ENCODE measurements around the gene EFNA5.
A peak's percentile ranks its signal among the peaks of the same experiment; 100 is the strongest.
"Not testable (repeated sequence)": the region's sequence is repeated elsewhere in the genome, so short reads cannot be mapped to it uniquely, and the experiment has no call there.

Gene EFNA5

DNA sequence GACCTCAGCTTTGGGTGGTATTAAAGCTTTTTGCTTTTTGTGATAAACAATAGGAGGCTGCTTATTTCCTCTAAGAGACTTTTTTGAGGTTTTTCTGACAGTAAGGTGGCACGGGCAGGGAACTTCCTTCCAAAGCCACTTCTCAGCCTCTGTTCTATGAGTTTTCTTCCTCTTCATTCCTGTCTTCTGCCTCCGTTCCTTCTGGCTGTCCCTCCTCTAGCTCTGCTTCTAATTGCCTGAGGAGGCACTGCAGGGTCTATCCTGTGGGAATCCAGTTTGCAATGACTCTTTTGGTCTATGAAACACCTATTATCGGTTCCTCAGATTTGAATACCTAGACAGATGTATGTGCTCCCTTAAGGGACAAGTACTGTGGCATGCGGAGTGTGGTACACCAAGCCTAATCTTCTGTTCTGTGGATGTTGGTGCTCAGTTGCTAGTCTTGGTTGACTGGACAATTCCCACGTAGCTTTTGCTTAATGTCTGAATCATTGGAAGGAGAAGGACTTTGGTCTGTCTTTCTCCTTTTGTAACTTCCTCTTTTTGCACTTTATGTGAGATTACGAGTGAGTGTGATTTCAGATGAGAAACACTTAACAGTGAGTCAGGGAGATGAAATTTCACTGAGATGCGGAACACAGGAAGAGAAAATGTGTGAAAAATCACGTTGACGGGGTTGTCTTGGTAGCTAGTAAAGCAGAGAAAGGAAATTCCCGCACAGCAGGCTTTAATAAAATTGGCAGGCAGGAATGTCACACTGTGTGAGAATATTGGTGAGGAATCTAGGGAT lies 305.2 kb downstream of the EFNA5 start:
- no peak for DNase-seq (ENCODE audit: low spot score)

GRCh38 chr5:107364443-107365319 lies 306.1 kb downstream of the EFNA5 start:
- no peak for DNase-seq (ENCODE audit: low spot score)

- DNase-seq (ENCODE audit: low spot score), result no peak
Measured at GRCh38 chr5:107363768-107364167, 307.0 kb downstream of the EFNA5 start.

- no peak for DNase-seq (ENCODE audit: low spot score)
Measured at GRCh38 chr5:107361945-107362344, 308.8 kb downstream of the EFNA5 start.

- no peak for DNase-seq (ENCODE audit: low spot score)
Measured at GRCh38 chr5:107359916-107360234, 310.9 kb downstream of the EFNA5 start.

GRCh38 chr5:107359033-107359915 lies 311.5 kb downstream of the EFNA5 start:
- DNase-seq (ENCODE audit: low spot score), result peak; percentile 34

GRCh38 chr5:107356891-107357290 lies 313.8 kb downstream of the EFNA5 start:
- DNase-seq (ENCODE audit: low spot score), result no peak

GRCh38 chr5:107352576-107352975 lies 318.2 kb downstream of the EFNA5 start:
- no peak for DNase-seq (ENCODE audit: low spot score)

GRCh38 chr5:107346580-107346979 lies 324.2 kb downstream of the EFNA5 start:
- not testable (repeated sequence) for DNase-seq (ENCODE audit: low spot score)

DNA sequence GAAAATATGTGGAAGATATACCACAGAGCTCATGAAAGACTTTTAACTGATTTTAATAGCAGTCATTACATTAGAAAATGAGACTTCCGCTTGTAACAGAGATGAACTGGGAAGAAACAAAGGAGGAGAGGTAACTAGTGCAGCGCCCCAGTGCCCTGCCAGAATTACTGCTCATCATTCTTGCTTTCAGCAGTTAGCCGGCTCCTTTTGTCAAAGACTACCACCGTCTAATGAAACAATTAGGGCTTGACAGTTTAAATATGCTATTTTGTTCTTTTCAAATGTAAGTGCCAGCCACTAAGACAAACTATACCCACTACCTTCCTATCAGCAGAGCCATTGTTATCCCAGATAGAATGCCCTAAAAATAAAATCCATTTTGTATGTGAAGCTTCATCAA lies 328.4 kb downstream of the EFNA5 start:
- DNase-seq (ENCODE audit: low spot score), result no peak

DNA sequence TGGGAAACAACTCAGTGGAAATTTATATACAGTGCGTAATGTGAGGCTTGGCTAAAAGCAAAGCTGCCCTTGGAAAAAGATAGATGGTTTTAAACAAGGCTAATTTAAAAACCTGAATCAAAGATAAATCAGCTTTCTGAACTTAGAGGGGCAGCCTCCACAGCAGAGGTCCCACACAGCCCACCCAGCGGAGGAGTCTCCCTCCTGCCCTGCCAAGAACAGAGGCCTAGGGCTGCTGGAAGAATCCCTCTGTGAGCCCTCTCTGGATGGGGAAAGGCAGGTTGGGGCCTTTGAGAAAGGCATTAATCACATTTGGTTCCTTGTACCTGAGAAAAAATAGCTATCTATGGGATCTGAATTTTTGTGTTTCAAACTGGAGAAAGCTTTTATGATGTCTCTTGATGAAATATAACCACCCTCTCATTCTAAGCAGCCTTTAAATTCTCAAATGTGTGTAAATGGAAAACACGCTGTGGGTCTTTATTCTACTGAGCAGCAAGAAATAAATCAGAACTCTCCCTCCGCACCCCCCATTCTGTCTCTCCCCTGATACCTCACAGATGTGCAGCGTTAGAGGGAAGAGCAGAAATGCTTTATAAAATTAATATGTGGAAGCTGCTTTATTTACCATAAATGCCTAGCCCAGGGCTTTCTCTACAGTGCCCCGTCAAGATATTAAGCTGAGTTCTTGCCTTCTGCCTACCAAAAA lies 329.2 kb downstream of the EFNA5 start:
- no peak for DNase-seq (ENCODE audit: low spot score)

DNA sequence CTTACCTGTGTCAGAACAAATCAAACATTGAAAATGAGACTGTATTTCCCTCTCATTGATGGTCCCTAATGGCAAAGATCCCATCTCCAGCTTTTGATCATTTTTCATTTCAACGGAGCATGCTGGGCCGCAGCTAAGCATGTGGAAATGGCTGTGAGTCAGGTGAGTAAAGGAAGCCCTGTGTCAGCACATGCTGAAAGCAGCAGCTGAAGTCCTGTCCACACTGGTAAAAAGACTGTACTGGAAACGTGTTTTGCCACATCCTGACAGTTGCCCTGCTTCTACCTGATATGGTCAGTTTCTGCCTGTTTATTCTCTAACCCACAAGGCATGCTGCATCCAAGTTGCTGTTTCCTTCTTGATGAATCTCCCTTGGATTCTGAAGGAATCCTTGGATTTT lies 330.1 kb downstream of the EFNA5 start:
- no peak for DNase-seq (ENCODE audit: low spot score)

DNA sequence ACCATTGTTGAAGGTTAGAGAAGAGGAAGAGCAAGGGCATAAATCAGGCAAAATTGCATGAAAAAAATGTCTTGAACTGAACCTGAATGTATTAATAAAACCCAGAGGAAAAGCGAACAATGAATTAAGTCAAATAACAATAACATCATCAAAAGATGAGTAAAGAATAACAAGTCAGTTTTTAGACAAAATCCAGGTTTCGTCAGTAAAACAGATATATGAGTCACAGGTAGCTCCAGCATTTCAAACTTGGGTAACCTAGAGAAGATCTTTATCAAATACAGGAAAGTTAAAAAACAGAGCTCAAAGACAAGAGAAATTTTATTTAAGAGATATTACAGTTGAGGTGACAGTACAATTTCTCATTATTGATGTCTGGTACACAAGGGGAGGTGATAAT lies 332.4 kb downstream of the EFNA5 start:
- no peak for DNase-seq (ENCODE audit: low spot score)

GRCh38 chr5:107337281-107337680 lies 333.5 kb downstream of the EFNA5 start:
- DNase-seq (ENCODE audit: low spot score), result peak; percentile 58

GRCh38 chr5:107331882-107332281 lies 338.9 kb downstream of the EFNA5 start:
- no peak for DNase-seq (ENCODE audit: low spot score)

DNA sequence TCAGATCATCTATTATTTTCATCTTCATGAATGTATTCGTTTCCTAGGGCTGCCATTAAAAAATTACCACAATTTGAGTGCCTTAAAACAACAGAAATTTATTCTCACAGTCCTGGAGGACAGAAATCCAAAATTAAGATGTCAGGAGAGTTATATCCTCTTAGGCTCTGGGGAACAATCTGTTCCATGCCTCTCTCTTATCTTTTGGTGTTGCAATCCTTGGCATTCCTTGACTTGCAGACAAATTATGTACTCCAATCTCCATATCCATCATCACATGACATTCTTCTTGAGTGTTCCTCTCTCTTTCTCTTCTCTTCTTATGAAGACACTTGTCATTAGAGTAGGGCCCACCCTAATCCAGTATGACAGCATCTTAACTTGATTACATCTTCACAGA lies 339.4 kb downstream of the EFNA5 start:
- DNase-seq (ENCODE audit: low spot score), result no peak

DNA sequence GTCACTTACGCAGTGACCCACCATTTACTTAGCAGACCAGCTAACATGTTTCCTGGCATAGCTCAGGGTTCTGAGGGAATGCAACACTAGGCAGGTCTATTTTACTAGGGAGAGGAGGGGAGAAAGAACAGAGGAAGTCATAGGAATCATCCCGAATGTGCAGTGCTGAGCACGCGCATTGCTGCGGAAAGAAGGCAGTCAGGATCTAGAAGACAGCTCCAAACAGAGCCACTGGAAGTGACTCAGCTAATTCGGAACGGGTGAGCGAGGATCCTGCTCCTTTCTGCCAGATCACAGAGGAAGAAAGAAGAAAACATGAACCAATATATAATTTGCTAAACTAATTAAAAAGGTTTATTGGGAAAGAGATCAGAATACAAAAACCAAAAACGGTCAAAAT lies 339.8 kb downstream of the EFNA5 start:
- DNase-seq (ENCODE audit: low spot score), result no peak

DNA sequence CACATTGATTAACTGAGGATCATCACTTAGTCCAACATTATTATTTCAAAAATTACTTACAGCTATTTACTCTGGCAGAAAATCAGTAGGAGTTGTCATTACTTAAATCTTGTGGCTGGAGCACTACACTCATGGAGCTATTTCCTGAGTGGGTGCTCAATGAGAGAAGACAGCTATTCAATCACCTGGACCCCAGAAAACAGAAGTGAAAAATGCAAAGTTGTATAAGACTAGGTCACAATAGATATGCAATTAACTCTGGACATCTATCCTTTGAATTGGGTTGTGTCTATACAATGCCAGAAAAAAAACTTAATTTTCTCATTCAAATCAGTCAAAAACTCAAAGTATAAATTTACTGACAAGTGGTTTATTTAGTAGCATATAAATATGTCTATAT lies 340.9 kb downstream of the EFNA5 start:
- no peak for DNase-seq (ENCODE audit: low spot score)
